GM23338 (cell line): Measurements from ENCODE around the gene TJAP1. TPM values are rescaled to one million over a fixed set of nuclear protein-coding genes. Genes with fewer than 3 reads are reported as not detected.

Experiments
- ATAC-seq: fragments of 200-7000 bp; cut with Tn5 transposase; 3 replicates; pipeline ENCODE4 v1.9.1; 2020
- DNase-seq: peaks from one replicate; pipeline ENCODE4 v3.0.0-alpha.2; 2015; ENCODE audit warnings: low spot score
- H2AFZ ChIP-seq: fragments of 200-600 bp; sonication (generic); 2 replicates; pipeline ENCODE4 v1.8.0; 2016; ENCODE audit warnings: antibody characterized with exemption, mild to moderate bottlenecking, moderate library complexity
- H3F3A ChIP-seq: fragments of 200-600 bp; sonication (generic); replicated peaks from 2 replicates; pipeline ENCODE4 v1.8.0; 2017; ENCODE audit warnings: antibody characterized with exemption, mixed run types, low read depth
- H3K27ac ChIP-seq: fragments of 200-600 bp; sonication (generic); 2 replicates; pipeline ENCODE4 v1.6.1; 2016; ENCODE audit warnings: low read depth
- H3K27me3 ChIP-seq: fragments of 200-600 bp; sonication (generic); 2 replicates; pipeline ENCODE4 v1.8.0; 2016; ENCODE audit warnings: mild to moderate bottlenecking, mixed run types, moderate library complexity; ENCODE audit not compliant: insufficient read depth
- H3K36me3 ChIP-seq: fragments of 200-600 bp; sonication (generic); 2 replicates; pipeline ENCODE4 v1.8.0; 2016; ENCODE audit warnings: mild to moderate bottlenecking; ENCODE audit not compliant: insufficient read depth
- H3K4me1 ChIP-seq: fragments of 200-600 bp; sonication (generic); 2 replicates; pipeline ENCODE4 v1.8.0; 2016; ENCODE audit warnings: mild to moderate bottlenecking, moderate library complexity; ENCODE audit not compliant: insufficient read depth
- H3K4me2 ChIP-seq: fragments of 200-600 bp; sonication (generic); 2 replicates; pipeline ENCODE4 v1.7.1; 2017; ENCODE audit warnings: mixed run types
- H3K4me3 ChIP-seq: fragments of 200-600 bp; sonication (generic); 2 replicates; pipeline ENCODE4 v1.6.1; 2016; ENCODE audit warnings: mixed run types
- H3K79me2 ChIP-seq: fragments of 200-600 bp; sonication (generic); replicated peaks from 2 replicates; pipeline ENCODE4 v1.8.0; 2017; ENCODE audit warnings: mild to moderate bottlenecking; ENCODE audit not compliant: insufficient read depth
- H3K9me2 ChIP-seq: fragments of 200-600 bp; sonication (generic); 2 replicates; pipeline ENCODE4 v1.8.0; 2017; ENCODE audit not compliant: insufficient read depth
- H4K20me1 ChIP-seq: fragments of 200-600 bp; sonication (generic); replicated peaks from 2 replicates; pipeline ENCODE4 v1.8.0; 2017; ENCODE audit warnings: mild to moderate bottlenecking; ENCODE audit not compliant: insufficient read depth
- H3K27ac Mint-ChIP-seq: 2 replicates; pipeline ENCODE4 v1.8.0; 2020; ENCODE audit warnings: inconsistent platforms, mild to moderate bottlenecking, moderate library complexity, mixed read lengths
- H3K27me3 Mint-ChIP-seq: 3 replicates; pipeline ENCODE4 v1.8.0; 2022; ENCODE audit warnings: low read depth, mild to moderate bottlenecking, moderate library complexity, mixed read lengths, inconsistent platforms; ENCODE audit not compliant: insufficient read depth, poor library complexity
- H3K36me3 Mint-ChIP-seq: 3 replicates; pipeline ENCODE4 v1.8.0; 2021; ENCODE audit warnings: low read depth, mild to moderate bottlenecking, inconsistent platforms, moderate library complexity, mixed read lengths
- H3K4me1 Mint-ChIP-seq: 3 replicates; pipeline ENCODE4 v1.8.0; 2020; ENCODE audit warnings: mild to moderate bottlenecking, inconsistent platforms, mixed read lengths
- H3K4me3 Mint-ChIP-seq: 3 replicates; pipeline ENCODE4 v1.8.0; 2021; ENCODE audit warnings: moderate library complexity, mild to moderate bottlenecking, inconsistent platforms, mixed read lengths
- H3K9me3 Mint-ChIP-seq: 3 replicates; pipeline ENCODE4 v1.8.0; 2020; ENCODE audit warnings: moderate library complexity, mild to moderate bottlenecking, inconsistent platforms, mixed read lengths
- CREB1 ChIP-seq: fragments of 250-450 bp; sonication (Bioruptor Pico); IDR thresholded peaks from 2 replicates; pipeline ENCODE4 v1.5.0; 2020; ENCODE audit warnings: low read depth, mild to moderate bottlenecking, moderate library complexity
- CTCF ChIP-seq, 2 experiments: fragments of 200-600 bp in 1 of 2; sonication (generic) in 1 of 2; conservative IDR thresholded peaks; 2 replicates each; pipeline versions ENCODE4 v1.5.1 to v1.6.1; 2016 to 2017; ENCODE audit warnings: antibody characterized with exemption in 2 of 2, low read depth in 2 of 2, mild to moderate bottlenecking in 2 of 2, moderate library complexity in 1 of 2
- ETS1 ChIP-seq: IDR thresholded peaks from 2 replicates; pipeline ENCODE4 v1.6.1; 2016; ENCODE audit warnings: antibody characterized with exemption
- EZH2 ChIP-seq: fragments of 200-600 bp; sonication (generic); IDR thresholded peaks from one replicate; pipeline ENCODE4 v1.8.0; 2017; ENCODE audit warnings: antibody characterized with exemption, mild to moderate bottlenecking, low read depth; ENCODE audit not compliant: unreplicated experiment
- EZH2phosphoT487 ChIP-seq: fragments of 200-600 bp; sonication (generic); IDR thresholded peaks from one replicate; pipeline ENCODE4 v1.8.1; 2018; ENCODE audit warnings: antibody characterized with exemption; ENCODE audit not compliant: unreplicated experiment
- JUNB ChIP-seq: IDR thresholded peaks from one replicate; pipeline ENCODE4 v1.6.1; 2016; ENCODE audit warnings: antibody characterized with exemption; ENCODE audit not compliant: unreplicated experiment
- NANOG ChIP-seq: IDR thresholded peaks from 2 replicates; pipeline ENCODE4 v1.6.1; 2016; ENCODE audit warnings: antibody characterized with exemption, borderline replicate concordance
- POLR2AphosphoS5 ChIP-seq: IDR thresholded peaks from 2 replicates; pipeline ENCODE4 v1.6.1; 2016; ENCODE audit warnings: antibody characterized with exemption, low read depth
- REST ChIP-seq: IDR thresholded peaks from one replicate; pipeline ENCODE4 v1.6.1; 2018; ENCODE audit warnings: antibody characterized with exemption; ENCODE audit not compliant: unreplicated experiment
- STAT1 ChIP-seq: IDR thresholded peaks from one replicate; pipeline ENCODE4 v1.6.1; 2016; ENCODE audit warnings: antibody characterized with exemption; ENCODE audit not compliant: unreplicated experiment
- ZNF114 ChIP-seq: fragments of 250-450 bp; sonication (Bioruptor Pico); IDR thresholded peaks from 2 replicates; pipeline ENCODE4 v1.5.0; 2020; ENCODE audit warnings: mild to moderate bottlenecking, moderate library complexity
- ZNF331 ChIP-seq: fragments of 250-450 bp; sonication (Bioruptor Pico); IDR thresholded peaks from 2 replicates; pipeline ENCODE4 v1.5.0; 2020; ENCODE audit warnings: low read depth, mild to moderate bottlenecking, moderate library complexity
- polyA plus RNA-seq: library from polyadenylated mRNA; unstranded; fragments of >200 nt; fragmentation: Nextera tagmentation; extraction: Ambion mirVana; gene quantifications from 2 replicates; pipeline ENCODE4 v1.2.1, GENCODE V29; 2016
- total RNA-seq: library from RNA; depleted of rRNA; stranded (reverse); fragments of >200 nt; shearing (Covaris generic); gene quantifications from 2 replicates; pipeline ENCODE4 v1.2.3, GENCODE V29; 2014
- TF ChIP-seq, protein P1 (sequence below): fragments of 250-450 bp; sonication (Bioruptor Pico); IDR thresholded peaks from 2 replicates; pipeline ENCODE4 v1.5.0; 2020; ENCODE audit warnings: mild to moderate bottlenecking, moderate library complexity

The TJAP1 gene
- total and polyA plus RNA-seq, 2 experiments from 2014 or later = 17.6 to 34.3 TPM

GRCh38 chr6:43433148-43433547, 44.2 kb upstream of the TJAP1 start:
- Mint-ChIP-seq H3K4me3 (no peak overlapping the region), H3K9me3 (no peaks in the 10 kb centered on the region), H3K36me3 (peaks cover 3% of the 10 kb centered on the region; the same call in 1 of the 3 replicates), H3K27ac (no peak overlapping the region), H3K4me1 (peaks cover 11% of the 10 kb centered on the region), H3K27me3 (peaks cover 6% of the 10 kb centered on the region)
- Histone ChIP-seq H3K4me3 (no peak overlapping the region), H2AFZ (no peak overlapping the region), H3K9me2 (no peaks in the 10 kb centered on the region), H3K27ac (no peak overlapping the region), H4K20me1 (no peaks in the 10 kb centered on the region), H3K4me1 (peaks cover 8% of the 10 kb centered on the region), H3K27me3 (no peaks in the 10 kb centered on the region), H3K4me2 (no peak overlapping the region), H3K79me2 (peaks cover 14% of the 10 kb centered on the region), H3F3A (peaks cover 4% of the 10 kb centered on the region; the same call in 1 of the 2 replicates), H3K36me3 (no peaks in the 10 kb centered on the region)
- TF ChIP-seq POLR2AphosphoS5 = no peak
- no peak for TF ChIP-seq NANOG
- TF ChIP-seq JUNB = no peak
- TF ChIP-seq, protein P1, sequence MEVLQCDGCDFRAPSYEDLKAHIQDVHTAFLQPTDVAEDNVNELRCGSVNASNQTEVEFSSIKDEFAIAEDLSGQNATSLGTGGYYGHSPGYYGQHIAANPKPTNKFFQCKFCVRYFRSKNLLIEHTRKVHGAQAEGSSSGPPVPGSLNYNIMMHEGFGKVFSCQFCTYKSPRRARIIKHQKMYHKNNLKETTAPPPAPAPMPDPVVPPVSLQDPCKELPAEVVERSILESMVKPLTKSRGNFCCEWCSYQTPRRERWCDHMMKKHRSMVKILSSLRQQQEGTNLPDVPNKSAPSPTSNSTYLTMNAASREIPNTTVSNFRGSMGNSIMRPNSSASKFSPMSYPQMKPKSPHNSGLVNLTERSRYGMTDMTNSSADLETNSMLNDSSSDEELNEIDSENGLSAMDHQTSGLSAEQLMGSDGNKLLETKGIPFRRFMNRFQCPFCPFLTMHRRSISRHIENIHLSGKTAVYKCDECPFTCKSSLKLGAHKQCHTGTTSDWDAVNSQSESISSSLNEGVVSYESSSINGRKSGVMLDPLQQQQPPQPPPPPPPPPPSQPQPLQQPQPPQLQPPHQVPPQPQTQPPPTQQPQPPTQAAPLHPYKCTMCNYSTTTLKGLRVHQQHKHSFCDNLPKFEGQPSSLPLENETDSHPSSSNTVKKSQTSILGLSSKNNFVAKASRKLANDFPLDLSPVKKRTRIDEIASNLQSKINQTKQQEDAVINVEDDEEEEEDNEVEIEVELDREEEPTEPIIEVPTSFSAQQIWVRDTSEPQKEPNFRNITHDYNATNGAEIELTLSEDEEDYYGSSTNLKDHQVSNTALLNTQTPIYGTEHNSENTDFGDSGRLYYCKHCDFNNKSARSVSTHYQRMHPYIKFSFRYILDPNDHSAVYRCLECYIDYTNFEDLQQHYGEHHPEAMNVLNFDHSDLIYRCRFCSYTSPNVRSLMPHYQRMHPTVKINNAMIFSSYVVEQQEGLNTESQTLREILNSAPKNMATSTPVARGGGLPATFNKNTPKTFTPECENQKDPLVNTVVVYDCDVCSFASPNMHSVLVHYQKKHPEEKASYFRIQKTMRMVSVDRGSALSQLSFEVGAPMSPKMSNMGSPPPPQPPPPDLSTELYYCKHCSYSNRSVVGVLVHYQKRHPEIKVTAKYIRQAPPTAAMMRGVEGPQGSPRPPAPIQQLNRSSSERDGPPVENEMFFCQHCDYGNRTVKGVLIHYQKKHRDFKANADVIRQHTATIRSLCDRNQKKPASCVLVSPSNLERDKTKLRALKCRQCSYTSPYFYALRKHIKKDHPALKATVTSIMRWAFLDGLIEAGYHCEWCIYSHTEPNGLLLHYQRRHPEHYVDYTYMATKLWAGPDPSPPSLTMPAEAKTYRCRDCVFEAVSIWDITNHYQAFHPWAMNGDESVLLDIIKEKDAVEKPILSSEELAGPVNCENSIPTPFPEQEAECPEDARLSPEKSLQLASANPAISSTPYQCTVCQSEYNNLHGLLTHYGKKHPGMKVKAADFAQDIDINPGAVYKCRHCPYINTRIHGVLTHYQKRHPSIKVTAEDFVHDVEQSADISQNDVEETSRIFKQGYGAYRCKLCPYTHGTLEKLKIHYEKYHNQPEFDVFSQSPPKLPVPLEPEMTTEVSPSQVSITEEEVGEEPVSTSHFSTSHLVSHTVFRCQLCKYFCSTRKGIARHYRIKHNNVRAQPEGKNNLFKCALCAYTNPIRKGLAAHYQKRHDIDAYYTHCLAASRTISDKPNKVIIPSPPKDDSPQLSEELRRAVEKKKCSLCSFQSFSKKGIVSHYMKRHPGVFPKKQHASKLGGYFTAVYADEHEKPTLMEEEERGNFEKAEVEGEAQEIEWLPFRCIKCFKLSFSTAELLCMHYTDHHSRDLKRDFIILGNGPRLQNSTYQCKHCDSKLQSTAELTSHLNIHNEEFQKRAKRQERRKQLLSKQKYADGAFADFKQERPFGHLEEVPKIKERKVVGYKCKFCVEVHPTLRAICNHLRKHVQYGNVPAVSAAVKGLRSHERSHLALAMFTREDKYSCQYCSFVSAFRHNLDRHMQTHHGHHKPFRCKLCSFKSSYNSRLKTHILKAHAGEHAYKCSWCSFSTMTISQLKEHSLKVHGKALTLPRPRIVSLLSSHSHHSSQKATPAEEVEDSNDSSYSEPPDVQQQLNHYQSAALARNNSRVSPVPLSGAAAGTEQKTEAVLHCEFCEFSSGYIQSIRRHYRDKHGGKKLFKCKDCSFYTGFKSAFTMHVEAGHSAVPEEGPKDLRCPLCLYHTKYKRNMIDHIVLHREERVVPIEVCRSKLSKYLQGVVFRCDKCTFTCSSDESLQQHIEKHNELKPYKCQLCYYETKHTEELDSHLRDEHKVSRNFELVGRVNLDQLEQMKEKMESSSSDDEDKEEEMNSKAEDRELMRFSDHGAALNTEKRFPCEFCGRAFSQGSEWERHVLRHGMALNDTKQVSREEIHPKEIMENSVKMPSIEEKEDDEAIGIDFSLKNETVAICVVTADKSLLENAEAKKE = no peak
- no peak for TF ChIP-seq EZH2
- TF ChIP-seq ZNF114 = no peak
- TF ChIP-seq ZNF331 (CRISPR knock-in tag) = no peak
- TF ChIP-seq EZH2phosphoT487 = no peak
- TF ChIP-seq CREB1 (CRISPR knock-in tag) = no peak
- TF ChIP-seq REST = no peak
- no peak for TF ChIP-seq STAT1
- no peak for TF ChIP-seq CTCF (conservative IDR thresholded peaks at IDR 0.05; ENCODE audit: low read depth in 2 of 2)
- no peak for TF ChIP-seq ETS1
- no peak for DNase-seq
- ATAC-seq = no peak
